Fibroblast of peridontal ligament (primary cell): ENCODE results near the gene CDH23.

Source experiments
- DNase-seq: peaks from one replicate; pipeline ENCODE4 v3.0.0-alpha.2; 2010; ENCODE audit errors: extremely low read depth

The CDH23 gene

GRCh38 chr10:71537681-71538080 lies 141.0 kb downstream of the CDH23 start:
- no peak for DNase-seq

- no peak for DNase-seq
These were observed 142.0 kb downstream of the CDH23 start for GRCh38 chr10:71538608-71539260.

- DNase-seq = no peak
These were observed 142.9 kb downstream of the CDH23 start for GRCh38 chr10:71539442-71540118.

- DNase-seq = no peak
These were observed 145.8 kb downstream of the CDH23 start for GRCh38 chr10:71542478-71542877.

- no peak for DNase-seq
These were observed 147.0 kb downstream of the CDH23 start for GRCh38 chr10:71543608-71544170.

GRCh38 chr10:71545001-71545400 lies 148.3 kb downstream of the CDH23 start:
- DNase-seq = no peak

GRCh38 chr10:71546220-71546619 lies 149.5 kb downstream of the CDH23 start:
- no peak for DNase-seq

GRCh38 chr10:71547312-71547711 lies 150.6 kb downstream of the CDH23 start:
- DNase-seq = no peak

- DNase-seq = peak; percentile 13
These were observed 151.4 kb downstream of the CDH23 start for GRCh38 chr10:71547876-71548846.

- DNase-seq = no peak
These were observed 153.2 kb downstream of the CDH23 start for GRCh38 chr10:71549766-71550533.

GRCh38 chr10:71550628-71551027 lies 153.9 kb downstream of the CDH23 start:
- DNase-seq = no peak

- DNase-seq = no peak
These were observed 155.2 kb downstream of the CDH23 start for GRCh38 chr10:71551970-71552369.

GRCh38 chr10:71553432-71553831 lies 156.7 kb downstream of the CDH23 start:
- no peak for DNase-seq

- no peak for DNase-seq
These were observed 158.0 kb downstream of the CDH23 start for GRCh38 chr10:71554671-71555070.

GRCh38 chr10:71555087-71555723 lies 158.5 kb downstream of the CDH23 start:
- no peak for DNase-seq

GRCh38 chr10:71555724-71556119 lies 159.0 kb downstream of the CDH23 start:
- no peak for DNase-seq

- no peak for DNase-seq
These were observed 162.3 kb downstream of the CDH23 start for GRCh38 chr10:71558991-71559390.

- DNase-seq = no peak
These were observed 164.4 kb downstream of the CDH23 start for GRCh38 chr10:71561003-71561574.

- DNase-seq = no peak
These were observed 165.5 kb downstream of the CDH23 start for GRCh38 chr10:71562181-71562580.

GRCh38 chr10:71562904-71563303 lies 166.2 kb downstream of the CDH23 start:
- no peak for DNase-seq
